CD14-positive monocyte (primary cell): ENCODE results near the gene HSDL1. TPM values are rescaled to one million over a fixed set of nuclear protein-coding genes. Genes with fewer than 3 reads are reported as not detected.

Experiments used
- DNase-seq, 3 donors: peaks; one replicate each; pipeline ENCODE4 v3.0.0-alpha.2; 2011 to 2022
- H2AFZ ChIP-seq: 2 replicates; pipeline ENCODE4 v1.6.0; 2012; ENCODE audit warnings: mild to moderate bottlenecking, low read depth, low read length, inconsistent platforms; ENCODE audit not compliant: insufficient read depth, poor library complexity, severe bottlenecking
- H3K27ac ChIP-seq, 2 donors: 1 replicate in 1 of 2; 2 replicates in 1 of 2; pipeline ENCODE4 v1.5.1; 2012 to 2013; ENCODE audit warnings: low read length in 2 of 2, control low read depth in 1 of 2, inconsistent platforms in 1 of 2, low read depth in 1 of 2, mild to moderate bottlenecking in 1 of 2
- H3K27me3 ChIP-seq, 2 donors: one replicate each; pipeline versions ENCODE4 v1.6.0 to v1.6.1; 2011 to 2013; ENCODE audit warnings: low read length in 2 of 2; ENCODE audit not compliant: control insufficient read depth in 2 of 2, insufficient read depth in 2 of 2
- H3K36me3 ChIP-seq, 2 donors: replicated peaks in 1 of 2; 1 replicate in 1 of 2; 2 replicates in 1 of 2; pipeline versions ENCODE4 v1.5.1 to v1.6.1; 2012 to 2013; ENCODE audit warnings: low read length in 2 of 2, control low read depth in 1 of 2, inconsistent platforms in 1 of 2, mild to moderate bottlenecking in 1 of 2; ENCODE audit not compliant: insufficient read depth in 2 of 2, control insufficient read depth in 1 of 2
- H3K4me1 ChIP-seq, 2 donors: 1 replicate in 1 of 2; 2 replicates in 1 of 2; pipeline versions ENCODE4 v1.5.1 to v1.6.1; 2012 to 2013; ENCODE audit warnings: low read length in 2 of 2, control low read depth in 1 of 2, inconsistent platforms in 1 of 2, mild to moderate bottlenecking in 1 of 2, moderate library complexity in 1 of 2; ENCODE audit not compliant: insufficient read depth in 2 of 2, control insufficient read depth in 1 of 2
- H3K4me2 ChIP-seq: replicated peaks from 2 replicates; pipeline ENCODE3; 2012; ENCODE audit warnings: low read length, moderate library complexity, mild to moderate bottlenecking; ENCODE audit not compliant: poor library complexity, severe bottlenecking; ENCODE audit errors: extremely low read depth
- H3K4me3 ChIP-seq, 3 experiments: fragments of 200-600 bp in 1 of 3; sonication (generic) in 1 of 3; replicated peaks in 1 of 3; 1 replicate in 2 of 3; 2 replicates in 1 of 3; pipeline ENCODE4 v1.5.1; 2011 to 2013; ENCODE audit warnings: low read length in 3 of 3, mild to moderate bottlenecking in 3 of 3, control low read depth in 2 of 3, low read depth in 2 of 3, inconsistent platforms in 1 of 3, moderate library complexity in 1 of 3
- H3K79me2 ChIP-seq: 2 replicates; pipeline ENCODE4 v1.6.0; 2012; ENCODE audit warnings: mild to moderate bottlenecking, control low read depth, inconsistent platforms, low read length, moderate library complexity; ENCODE audit not compliant: insufficient read depth
- H3K9ac ChIP-seq: 2 replicates; pipeline ENCODE4 v1.6.0; 2017; ENCODE audit warnings: low read length, mild to moderate bottlenecking; ENCODE audit not compliant: insufficient read depth, poor library complexity, severe bottlenecking
- H3K9me3 ChIP-seq, 2 donors: replicated peaks in 1 of 2; 1 replicate in 1 of 2; 2 replicates in 1 of 2; pipeline versions ENCODE4 v1.5.1 to v1.6.1; 2012 to 2013; ENCODE audit warnings: low read length in 2 of 2, control low read depth in 1 of 2; ENCODE audit not compliant: control insufficient read depth in 1 of 2, insufficient read depth in 1 of 2
- H4K20me1 ChIP-seq: 2 replicates; pipeline ENCODE4 v1.6.0; 2012; ENCODE audit warnings: mild to moderate bottlenecking, low read length, control low read depth, moderate library complexity; ENCODE audit not compliant: insufficient read depth
- H3K27ac Mint-ChIP-seq, 7 donors: one replicate each; pipeline ENCODE4 v1.8.0; 2020; ENCODE audit warnings: mild to moderate bottlenecking in 7 of 7, mixed read lengths in 7 of 7, moderate library complexity in 6 of 7, inconsistent platforms in 2 of 7
- H3K27me3 Mint-ChIP-seq, 3 donors: one replicate each; pipeline ENCODE4 v1.8.0; 2021 to 2022; ENCODE audit warnings: low read depth in 3 of 3, mild to moderate bottlenecking in 3 of 3, mixed read lengths in 3 of 3, moderate library complexity in 3 of 3, inconsistent platforms in 1 of 3
- H3K36me3 Mint-ChIP-seq, 2 donors: one replicate each; pipeline ENCODE4 v1.8.0; 2020; ENCODE audit warnings: mixed read lengths in 2 of 2, inconsistent platforms in 1 of 2, mild to moderate bottlenecking in 1 of 2
- H3K4me1 Mint-ChIP-seq: one replicate; pipeline ENCODE4 v1.8.0; 2020; ENCODE audit warnings: mild to moderate bottlenecking, mixed read lengths
- H3K4me3 Mint-ChIP-seq, 2 donors: one replicate each; pipeline ENCODE4 v1.8.0; 2020; ENCODE audit warnings: mild to moderate bottlenecking in 2 of 2, mixed read lengths in 2 of 2, moderate library complexity in 1 of 2
- H3K9me3 Mint-ChIP-seq, 7 donors: one replicate each; pipeline ENCODE4 v1.8.0; 2020 to 2022; ENCODE audit warnings: mixed read lengths in 7 of 7, mild to moderate bottlenecking in 6 of 7, moderate library complexity in 6 of 7, inconsistent platforms in 2 of 7
- CTCF ChIP-seq: fragments of 200-600 bp; IDR thresholded peaks from one replicate; pipeline ENCODE4 v1.8.0; 2022; ENCODE audit warnings: antibody characterized with exemption, mild to moderate bottlenecking
- WGBS: methylation state at CpG from one replicate; pipeline ENCODE4 v1.1.5; 2013; ENCODE audit warnings: missing lambda C conversion rate; ENCODE audit not compliant: insufficient coverage; 5-methylcytosine and 5-hydroxymethylcytosine counted together
- intact Hi-C, 2 donors: fragments of 100-400 bp; cut with micrococcal nuclease; formaldehyde crosslinking; loops; one replicate each; pipeline versions ENCODE4 v1.15.0 to v1.15.1; 2023
- polyA plus RNA-seq, 3 donors: library from polyadenylated mRNA; depleted of rRNA in 1 of 3; unstranded in 2 of 3; stranded (reverse) in 1 of 3; fragments of 300-500 nt in 2 of 3; fragments of >200 nt in 1 of 3; fragmentation: Illumina TruSeq in 2 of 3; gene quantifications; 1 replicate in 2 of 3; 2 replicates in 1 of 3; pipeline ENCODE4 v1.2.3, GENCODE V29; 2012 to 2021

HSDL1 gene
- polyA plus RNA-seq, 3 donors = 7.3 to 13.3 (median 8.0) TPM

GRCh38 chr16:84153660-84154214, 8.8 kb upstream of the HSDL1 start:
- Histone ChIP-seq H4K20me1 (no peaks in the 10 kb centered on the region), H3K4me3 (no peak overlapping the region), H3K9ac (no peak overlapping the region), H3K27me3 (peaks cover 6 to 22% of the 10 kb centered on the region in 2 donors), H2AFZ (no peak overlapping the region), H3K79me2 (no peaks in the 10 kb centered on the region), H3K4me1 (no peaks in the 10 kb centered on the region), H3K9me3 (no peaks in the 10 kb centered on the region), H3K36me3 (no peaks in the 10 kb centered on the region), H3K27ac (no peak overlapping the region), H3K4me2 (no peak overlapping the region)
- Mint-ChIP-seq H3K4me1 (no peaks in the 10 kb centered on the region), H3K27ac (no peak overlapping the region), H3K4me3 (no peak overlapping the region), H3K27me3 (peaks cover 23 to 39% (median 39%) of the 10 kb centered on the region in 3 donors), H3K9me3 (peaks cover 0 to 2% (median 0%) of the 10 kb centered on the region in 7 donors), H3K36me3 (no peaks in the 10 kb centered on the region)
- no peak for TF ChIP-seq CTCF
- DNase-seq = no peak
- WGBS = 82% methylated on average over 7 of the region's 8 CpGs
- intact Hi-C loops = no loop called here

- no peak for TF ChIP-seq CTCF
- no peak overlapping the region for H3K4me3 Mint-ChIP-seq
- DNase-seq = no peak
- Histone ChIP-seq H3K9me3 (no peaks in the 10 kb centered on the region), H2AFZ (no peak overlapping the region), H3K27ac (no peak overlapping the region), H3K4me3 (no peak overlapping the region), H3K4me2 (no peak overlapping the region), H3K36me3 (no peaks in the 10 kb centered on the region), H3K79me2 (no peaks in the 10 kb centered on the region), H3K27me3 (peaks cover 0 to 28% of the 10 kb centered on the region in 2 donors), H3K4me1 (no peaks in the 10 kb centered on the region), H3K9ac (no peak overlapping the region), H4K20me1 (no peaks in the 10 kb centered on the region)
- WGBS = 90% methylated on average over 2 of the region's 3 CpGs
- H3K36me3 Mint-ChIP-seq = no peaks in the 10 kb centered on the region
- H3K4me1 Mint-ChIP-seq = no peaks in the 10 kb centered on the region
- H3K9me3 Mint-ChIP-seq = peaks cover 0 to 2% (median 0%) of the 10 kb centered on the region in 7 donors
- peaks cover 20 to 43% (median 27%) of the 10 kb centered on the region in 3 donors for H3K27me3 Mint-ChIP-seq
- intact Hi-C loops = no loop called here
- no peak overlapping the region for H3K27ac Mint-ChIP-seq
Observed at GRCh38 chr16:84150926-84151325, 5.9 kb upstream of the HSDL1 start.
